Activated CD4-positive, alpha-beta T cell treated with anti-CD3 and anti-CD28 coated beads, Interleukin-2, amount 50 U/mL, for 4 hours (primary cell): ENCODE results near the gene PLXNA4.

Source experiments
- DNase-seq, 2 experiments: peaks; one replicate each; pipeline ENCODE4 v3.0.0-alpha.2; 2020

PLXNA4 gene

GRCh38 chr7:132383962-132384361 is 192.3 kb downstream of the PLXNA4 start:
- DNase-seq = no peak

DNA sequence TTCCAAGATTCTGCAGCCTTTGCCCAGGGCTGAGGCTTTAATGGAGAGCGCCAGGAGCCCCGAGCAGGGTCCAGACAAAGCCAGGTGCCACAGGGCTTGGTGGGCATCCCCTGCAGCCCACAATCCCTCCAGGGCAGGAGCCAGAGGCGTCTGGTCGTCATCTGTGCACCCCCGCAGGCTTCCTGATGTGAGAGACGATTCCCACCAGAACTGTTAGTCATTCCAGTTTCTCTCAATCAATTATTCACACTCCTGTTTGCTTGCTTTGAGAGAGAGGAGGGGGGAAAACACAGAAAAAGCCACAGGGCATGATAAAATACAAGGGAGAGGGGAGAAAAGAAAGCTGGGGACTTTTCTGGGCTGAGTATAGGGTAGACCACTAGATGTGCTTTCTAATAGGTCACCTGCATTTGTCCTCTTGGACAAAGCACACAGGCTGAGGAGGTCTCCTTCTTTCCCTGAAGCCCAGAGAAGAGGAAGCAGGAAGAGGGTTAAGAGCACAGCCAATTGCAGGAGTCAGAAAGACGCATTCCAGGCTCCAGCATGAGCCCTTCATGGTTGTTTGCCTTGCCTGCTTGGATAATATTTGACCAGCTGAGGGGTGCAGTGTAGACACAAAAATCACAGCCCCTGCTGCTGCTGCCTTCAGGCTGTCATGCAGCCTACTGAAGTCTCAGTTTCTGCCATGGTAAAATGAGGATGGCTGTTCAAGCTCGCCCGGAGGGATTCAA is 194.4 kb downstream of the PLXNA4 start:
- DNase-seq = no peak

DNA sequence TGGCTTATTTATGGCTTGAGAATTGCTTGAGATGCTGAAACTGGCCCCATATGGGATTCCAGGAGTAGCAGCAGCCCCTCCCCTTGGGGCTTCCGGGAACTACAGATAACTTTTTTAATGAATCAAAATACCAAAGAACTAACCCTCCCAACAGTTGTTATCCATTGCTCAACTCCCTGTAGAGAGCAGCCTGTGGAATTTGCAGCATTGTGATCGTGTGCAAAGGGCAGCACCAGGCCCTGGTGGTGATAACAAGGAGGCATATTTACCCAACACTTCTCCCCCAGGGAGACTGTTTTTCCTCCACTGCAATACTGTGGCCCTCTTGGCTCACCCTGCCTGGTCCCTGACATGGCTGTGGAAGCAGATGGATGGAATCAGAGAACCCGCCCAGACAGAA is 196.2 kb downstream of the PLXNA4 start:
- DNase-seq = no peak

- no peak for DNase-seq
Observed at GRCh38 chr7:132379292-132379691, 197.0 kb downstream of the PLXNA4 start.

DNA sequence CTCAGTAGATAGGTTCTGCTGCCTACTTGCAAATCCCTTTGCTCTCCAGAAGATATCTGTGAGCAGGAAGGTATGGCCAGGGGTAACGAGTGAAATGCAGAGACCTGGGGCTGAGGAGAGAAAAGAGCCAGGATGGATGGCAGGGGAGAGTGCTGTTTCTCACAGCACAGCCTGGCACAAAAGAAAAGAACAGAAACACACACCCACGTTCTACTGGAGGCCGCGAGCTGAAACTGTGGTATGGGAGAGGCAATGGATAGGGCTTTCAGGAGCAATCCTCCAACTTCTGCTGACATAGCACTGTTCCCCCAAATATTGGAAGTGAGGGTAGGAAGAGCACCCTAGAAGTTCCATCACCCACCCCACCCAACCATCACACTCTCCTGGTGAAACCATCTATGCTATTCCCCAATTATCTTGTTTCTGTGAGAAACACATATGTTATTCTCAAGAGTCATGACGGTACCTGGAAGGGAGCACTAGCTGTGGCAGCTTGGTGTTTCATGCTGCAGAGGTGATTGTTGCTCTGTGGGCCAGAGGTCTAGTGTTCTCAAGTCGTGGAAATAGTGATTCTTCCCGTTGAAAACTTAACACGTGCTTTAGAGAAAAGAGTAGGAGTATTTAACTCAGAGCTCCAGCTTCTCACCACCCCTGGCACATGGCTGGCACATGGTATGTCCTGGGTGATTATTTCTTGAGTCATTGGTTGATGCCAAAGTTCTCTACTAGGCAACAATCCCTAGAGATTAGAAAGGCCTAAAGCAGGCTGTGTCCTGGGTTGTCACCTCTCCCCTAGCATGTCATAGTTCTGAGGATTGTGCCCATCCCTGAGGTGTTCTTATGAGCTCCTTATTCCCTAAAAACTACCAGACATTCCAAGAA is 198.3 kb downstream of the PLXNA4 start:
- no peak for DNase-seq

- DNase-seq = no peak
Observed at GRCh38 chr7:132377015-132377414, 199.3 kb downstream of the PLXNA4 start.

GRCh38 chr7:132376361-132377013 is 199.8 kb downstream of the PLXNA4 start:
- DNase-seq = no peak

- DNase-seq = no peak
Observed at GRCh38 chr7:132373879-132374278, 202.4 kb downstream of the PLXNA4 start.

DNA sequence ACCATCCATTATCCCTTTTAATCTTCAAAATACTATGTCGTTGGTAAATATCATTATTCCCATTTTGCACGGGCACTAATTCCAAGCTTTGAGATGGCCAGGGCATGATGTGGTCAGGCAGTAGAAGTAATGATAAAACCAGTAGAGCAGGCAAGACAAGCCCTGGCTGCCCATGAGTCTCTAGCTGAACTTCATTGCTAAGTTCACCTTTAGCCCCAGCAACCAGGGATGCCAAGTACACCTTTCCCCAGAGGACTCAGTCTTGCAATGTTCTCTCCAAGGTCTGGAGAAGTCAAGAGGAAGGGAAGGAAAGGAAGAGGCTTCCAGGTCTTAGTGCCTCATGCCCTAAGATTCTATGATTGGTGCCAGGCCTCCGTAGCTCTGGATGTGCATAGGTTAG is 203.2 kb downstream of the PLXNA4 start:
- DNase-seq = no peak

GRCh38 chr7:132371948-132372347 is 204.3 kb downstream of the PLXNA4 start:
- no peak for DNase-seq

DNA sequence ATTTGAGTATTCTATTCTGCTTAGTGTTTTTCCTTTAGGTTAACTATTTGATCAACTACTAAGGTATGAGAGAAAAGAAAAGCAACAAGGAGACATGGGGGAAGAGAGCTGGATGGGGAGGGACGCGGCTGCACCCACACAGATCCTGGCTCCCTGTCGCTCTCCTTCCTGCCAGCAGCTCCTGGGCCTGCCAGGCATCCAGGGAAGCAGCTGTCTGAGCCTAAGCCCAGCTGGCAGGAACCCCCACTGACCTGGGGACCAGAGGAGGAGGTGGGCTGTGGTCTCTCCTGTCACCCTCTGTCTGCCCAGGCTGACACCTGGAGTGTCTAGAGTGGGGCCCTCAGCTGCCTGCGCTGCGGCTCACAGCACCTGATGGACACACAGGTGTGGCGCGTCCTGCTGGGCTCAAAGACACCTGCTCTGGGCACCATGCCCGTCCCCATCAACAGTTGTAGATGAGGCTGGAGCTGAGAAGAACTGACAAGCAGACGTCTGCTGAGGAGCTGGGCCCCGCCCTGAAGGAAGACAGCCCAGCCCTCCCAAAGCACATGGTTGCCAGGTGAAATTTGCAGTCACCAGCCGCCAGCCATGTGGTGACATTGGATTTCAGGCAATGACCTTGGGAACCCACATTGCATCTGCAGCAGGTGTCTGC is 207.9 kb downstream of the PLXNA4 start:
- DNase-seq = no peak

GRCh38 chr7:132367795-132368194 is 208.5 kb downstream of the PLXNA4 start:
- DNase-seq = no peak

GRCh38 chr7:132367004-132367403 is 209.3 kb downstream of the PLXNA4 start:
- DNase-seq = no peak

DNA sequence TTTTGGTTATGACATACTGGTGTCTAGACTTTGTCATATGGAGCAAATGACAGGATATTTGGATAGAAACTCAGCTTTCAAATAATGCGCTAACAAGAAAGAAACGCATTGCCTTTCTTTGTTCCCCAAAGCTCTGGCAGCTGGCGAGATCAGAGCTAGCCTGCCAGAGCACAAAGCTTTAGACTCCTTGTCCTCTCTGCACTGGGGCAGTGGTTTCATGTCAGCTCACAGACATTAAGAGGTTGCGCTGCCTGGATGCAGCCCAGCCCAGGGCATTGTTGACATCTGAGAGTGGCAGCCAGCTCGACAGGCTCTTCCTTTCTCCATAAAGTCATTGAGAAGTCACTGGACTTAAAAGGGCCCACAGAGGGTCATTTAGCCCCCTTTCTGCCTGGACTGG is 212.0 kb downstream of the PLXNA4 start:
- DNase-seq = no peak

DNA sequence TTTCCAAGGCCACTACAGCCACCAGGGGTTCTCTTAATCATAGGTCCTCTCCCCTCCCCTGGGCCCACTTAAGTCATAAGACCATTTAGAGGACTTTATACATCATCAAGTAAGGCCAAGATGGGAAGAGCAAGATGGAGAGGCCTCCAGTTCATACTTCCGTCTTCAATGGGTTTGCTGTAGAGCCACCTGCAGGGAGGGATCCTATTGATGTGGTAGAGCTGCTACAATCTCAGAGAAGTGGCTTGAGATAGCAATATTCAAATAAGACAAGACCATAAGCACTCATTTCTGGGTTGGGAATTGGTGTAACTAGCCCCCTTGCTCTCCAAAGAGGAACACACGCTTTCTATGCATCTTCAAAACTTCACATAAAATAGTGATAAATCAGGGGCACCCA is 214.2 kb downstream of the PLXNA4 start:
- no peak for DNase-seq

DNA sequence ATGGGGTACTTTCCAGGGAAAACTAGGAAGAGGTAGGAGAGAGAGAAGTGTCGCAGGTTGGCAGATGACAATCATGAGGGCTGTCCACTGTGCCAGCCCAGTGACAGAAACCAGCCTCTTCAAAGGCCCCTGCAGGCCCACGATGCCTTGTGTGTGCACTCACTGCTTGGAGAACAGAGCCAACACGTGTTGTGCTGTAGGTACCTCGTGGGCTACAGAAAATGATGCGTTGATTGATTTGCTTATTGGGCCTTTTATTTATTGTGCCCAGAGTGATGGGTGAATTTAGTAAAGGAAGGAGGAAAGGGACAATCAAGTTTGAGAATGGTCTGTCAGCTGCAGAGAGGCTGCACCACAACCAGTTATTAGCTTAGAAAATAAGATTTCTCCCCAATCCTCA is 215.1 kb downstream of the PLXNA4 start:
- no peak for DNase-seq

- no peak for DNase-seq
Observed at GRCh38 chr7:132359743-132360142, 216.5 kb downstream of the PLXNA4 start.

DNA sequence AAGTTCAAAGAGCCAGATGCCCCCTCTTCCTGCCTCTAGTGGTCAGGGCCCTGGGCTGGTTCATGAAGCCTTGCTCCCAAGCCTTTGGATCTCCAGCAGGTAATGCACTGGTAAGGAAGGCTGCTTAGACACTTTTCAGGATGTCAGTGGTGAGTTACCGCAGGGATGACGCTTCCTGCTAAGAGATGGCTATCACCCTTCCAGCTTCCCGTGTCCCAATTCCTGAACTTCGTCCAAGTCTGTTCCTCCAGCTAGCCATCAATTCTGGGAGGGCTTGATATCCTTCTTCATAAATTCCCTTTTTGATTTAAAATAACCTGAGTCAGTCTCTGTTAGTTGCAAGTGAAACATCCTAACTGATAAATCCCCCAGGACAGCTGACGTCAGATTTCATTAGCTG is 221.2 kb downstream of the PLXNA4 start:
- no peak for DNase-seq

DNA sequence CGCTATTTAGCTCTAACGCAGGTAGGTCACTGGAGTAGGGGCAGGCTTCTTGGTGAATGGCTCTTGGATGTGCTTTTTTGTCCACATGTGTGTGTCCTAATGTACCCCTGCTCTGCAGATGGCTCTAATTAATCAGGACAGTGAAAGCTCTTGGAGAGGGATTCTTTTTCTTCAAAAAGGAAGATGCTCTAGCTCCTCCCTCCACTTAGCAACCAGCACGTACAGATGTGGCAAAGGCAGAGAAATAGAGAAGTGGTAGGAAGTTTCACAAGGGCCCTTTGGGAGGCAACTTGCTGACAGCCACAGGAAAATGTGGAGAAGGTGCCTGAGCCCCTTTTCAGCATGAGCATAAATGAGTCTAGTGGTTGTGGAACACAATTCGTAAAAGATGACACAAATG is 221.7 kb downstream of the PLXNA4 start:
- DNase-seq = no peak

- no peak for DNase-seq
Observed at GRCh38 chr7:132353936-132354335, 222.3 kb downstream of the PLXNA4 start.

DNA sequence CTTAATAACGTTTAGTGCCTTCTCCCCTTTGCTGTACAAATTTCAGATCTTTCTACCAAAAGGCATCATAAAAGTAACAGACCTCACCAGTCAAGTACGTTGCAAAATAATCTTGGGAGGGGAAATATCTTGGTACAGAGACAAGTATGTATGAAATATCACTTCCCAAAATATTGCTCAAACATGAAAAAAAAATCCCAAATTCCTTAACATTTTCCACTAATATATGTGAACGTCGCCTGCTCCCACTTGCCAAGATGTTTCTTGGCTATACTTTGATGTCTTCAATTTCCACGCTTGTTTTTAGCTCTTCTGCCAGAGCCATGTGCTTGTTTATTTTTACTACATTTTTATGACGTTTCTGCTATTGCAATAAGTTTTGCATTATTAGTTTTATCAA is 223.5 kb downstream of the PLXNA4 start:
- DNase-seq = no peak

- DNase-seq = no peak
Observed at GRCh38 chr7:132351954-132352499, 224.2 kb downstream of the PLXNA4 start.

- DNase-seq = no peak
Observed at GRCh38 chr7:132350741-132351140, 225.5 kb downstream of the PLXNA4 start.
